Spleen (tissue), 11 donors: ENCODE measurements around the gene KCNE5. TPM values are rescaled to one million over a fixed set of nuclear protein-coding genes. Genes with fewer than 3 reads are reported as not detected.

Experiments used
- polyA plus RNA-seq, 3 donors: library from polyadenylated mRNA; stranded (reverse); fragments of 200-250 nt; gene quantifications; one replicate each; pipeline ENCODE4 v1.2.1, GENCODE V29; 2013
- small RNA-seq, 4 donors: library from RNA; depleted of rRNA; stranded (forward); fragments of <200 nt; gene quantifications; one replicate each; pipeline ENCODE3, GENCODE V24; 2016
- total RNA-seq, 7 donors: library from RNA; depleted of rRNA in 3 of 7; stranded (reverse); fragments of >200 nt in 3 of 7; fragmentation: NEBNext Ultra II Directional in 4 of 7; extraction: Animal tissue kit (Norgen Biotek cat#: 25700) in 4 of 7; gene quantifications; one replicate each; pipeline versions ENCODE4 v1.1.0 to v1.2.1, GENCODE V29; 2016 to 2021
- donor health status: healthy with polysubstance abuse.
- donor health status: DM: no; HTN: no; CAD: no; lungs with moderate emphysema.
- donor health status: DM: no; HTN: no; CAD: no.
- donor health status: Bipolar disorder and iron deficiency.
- donor health status: healthy.
- donor health status: DM: no; HTN: no; CAD: no.
- donor health status: DM: yes; HTN: yes; CAD: no.

The KCNE5 gene
- total and polyA plus RNA-seq, 10 donors: 0.08 to 0.94 (median 0.44) TPM; not detected in 1

Small RNA genes lying within 50 kb of the gene (small RNA-seq; reads per million reads assigned to genes)
- gene AL118496.2: 0 reads per million in 4 donors

Other genes starting within 250 kb of the KCNE5 start
- under 1 TPM in 2 of 7 donors, not detected in 5; 0.09 to 0.59 TPM for gene GUCY2F, start 143.1 kb downstream of the KCNE5 start, total RNA-seq
- gene GUCY2F, start 143.1 kb downstream of the KCNE5 start, polyA plus RNA-seq: not detected
- 10 to 100 TPM in 1 of 7 donors, 1 to 10 TPM in 6; 8.4 to 15.6 (median 8.8) TPM for gene NXT2, start 88.3 kb downstream of the KCNE5 start, total RNA-seq
- gene NXT2, start 88.3 kb downstream of the KCNE5 start, polyA plus RNA-seq: 1 to 10 TPM; 7.9 to 9.5 (median 9.2) TPM
- gene ACSL4, start 108.1 kb upstream of the KCNE5 start, total RNA-seq: 100 to 1,000 TPM in 1 of 7 donors, 10 to 100 TPM in 6; 47.3 to 109 (median 54.8) TPM
- gene ACSL4, start 108.1 kb upstream of the KCNE5 start, polyA plus RNA-seq: 10 to 100 TPM; 10.8 to 16.3 (median 11.6) TPM